Measurements from ENCODE around the gene ACTRT2. TPM values are rescaled to one million over a fixed set of nuclear protein-coding genes. Genes with fewer than 3 reads are reported as not detected.

The ACTRT2 gene
- polyA plus RNA-seq, 1 of the 3 experiments (the other 2 are of a cell fraction) = not detected

GRCh38 chr1:3004285-3005205 is 16.7 kb upstream of the ACTRT2 start:
- H3K79me2 ChIP-seq (ENCODE audit: insufficient read depth) = no peaks in the 10 kb centered on the region
- CTCF ChIA-PET = no interaction called here
- no peaks in the 10 kb centered on the region for H3K36me3 ChIP-seq (replicated peaks in 1 of 2; ENCODE audit: control insufficient read depth in 1 of 2, insufficient read depth in 2 of 2, low read length in 1 of 2)
- no peaks in the 10 kb centered on the region for H3K9me3 ChIP-seq
- DNase-seq = no peak
- H3K4me2 ChIP-seq = no peak overlapping the region
- no peak overlapping the region for H3K4me3 ChIP-seq (ENCODE audit: low read depth in 2 of 2, low read length in 1 of 2)
- no peaks in the 10 kb centered on the region for H3K9me2 ChIP-seq
- whole genome bisulfite sequencing (ENCODE audit: low lambda C conversion rate) = 3% methylated on average over 7 of the region's 20 CpGs
- no peak overlapping the region for H2AFZ ChIP-seq (ENCODE audit: low read depth)
- no peak overlapping the region for H3K27ac ChIP-seq (ENCODE audit: low read depth in 2 of 2, low read length in 1 of 2)
- no peak overlapping the region for H3K9ac ChIP-seq
- POLR2A ChIA-PET = no interaction called here
- H4K20me1 ChIP-seq (ENCODE audit: insufficient read depth) = no peaks in the 10 kb centered on the region
- no peaks in the 10 kb centered on the region for H3F3A ChIP-seq (replicated peaks; ENCODE audit: insufficient read depth)
- no peaks in the 10 kb centered on the region for H3K4me1 ChIP-seq (ENCODE audit: control insufficient read depth in 1 of 2, insufficient read depth in 2 of 2, low read depth in 1 of 2, low read length in 1 of 2)
- TF ChIP-seq EZH2phosphoT487 (IDR thresholded peaks at IDR 0.05; ENCODE audit: borderline replicate concordance, low read depth) (no peak), FOSL2 (IDR thresholded peaks at IDR 0.05; ENCODE audit: borderline replicate concordance, low read depth) (no peak), MXI1 (IDR thresholded peaks at IDR 0.05; ENCODE audit: low read depth, low read length) (no peak), RCOR1 (IDR thresholded peaks at IDR 0.05; ENCODE audit: low read length) (no peak), GABPA (IDR thresholded peaks at IDR 0.05; ENCODE audit: low read depth) (no peak), FOXJ3 (CRISPR knock-in tag; IDR thresholded peaks at IDR 0.05) (no peak), YY1 (IDR thresholded peaks at IDR 0.05; ENCODE audit: low read depth) (no peak), RAD21 (IDR thresholded peaks at IDR 0.05; ENCODE audit: low read length) (no peak), MEF2A (IDR thresholded peaks at IDR 0.05; ENCODE audit: borderline replicate concordance, low read depth) (no peak), NFIC (IDR thresholded peaks at IDR 0.05; ENCODE audit: borderline replicate concordance) (no peak), SMC3 (IDR thresholded peaks at IDR 0.05; ENCODE audit: low read depth, low read length) (no peak), TCF12 (IDR thresholded peaks at IDR 0.05) (no peak), USF1 (IDR thresholded peaks at IDR 0.05; ENCODE audit: borderline replicate concordance, low read depth) (no peak), CHD2 (IDR thresholded peaks at IDR 0.05; ENCODE audit: low read length, partially characterized antibody) (no peak), JUND (IDR thresholded peaks at IDR 0.05) (no peak), FOXM1 (IDR thresholded peaks at IDR 0.05; ENCODE audit: low read depth) (no peak), USF2 (IDR thresholded peaks at IDR 0.05; ENCODE audit: borderline replicate concordance, low read depth, low read length) (no peak), IRF3 (IDR thresholded peaks at IDR 0.05; ENCODE audit: low read depth, low read length) (no peak), PBX3 (IDR thresholded peaks at IDR 0.05) (no peak), ELF1 (IDR thresholded peaks at IDR 0.05) (no peak)
- no peaks in the 10 kb centered on the region for H3K27me3 ChIP-seq (ENCODE audit: insufficient read depth)

All from SK-N-SH (cell line).